ELR (cell line): Measurements from ENCODE around the gene CBLB.

Source experiments
- DNase-seq: peaks from one replicate; pipeline ENCODE4 v3.0.0-alpha.2; 2015; ENCODE audit warnings: low read depth

The CBLB gene

GRCh38 chr3:105616374-105617121 is 252.3 kb downstream of the CBLB start:
- DNase-seq, result no peak

GRCh38 chr3:105615814-105616213 is 253.0 kb downstream of the CBLB start:
- no peak for DNase-seq

- DNase-seq, result no peak
Observed at GRCh38 chr3:105614288-105615030, 254.4 kb downstream of the CBLB start.

GRCh38 chr3:105613120-105613519 is 255.7 kb downstream of the CBLB start:
- DNase-seq, result no peak

DNA sequence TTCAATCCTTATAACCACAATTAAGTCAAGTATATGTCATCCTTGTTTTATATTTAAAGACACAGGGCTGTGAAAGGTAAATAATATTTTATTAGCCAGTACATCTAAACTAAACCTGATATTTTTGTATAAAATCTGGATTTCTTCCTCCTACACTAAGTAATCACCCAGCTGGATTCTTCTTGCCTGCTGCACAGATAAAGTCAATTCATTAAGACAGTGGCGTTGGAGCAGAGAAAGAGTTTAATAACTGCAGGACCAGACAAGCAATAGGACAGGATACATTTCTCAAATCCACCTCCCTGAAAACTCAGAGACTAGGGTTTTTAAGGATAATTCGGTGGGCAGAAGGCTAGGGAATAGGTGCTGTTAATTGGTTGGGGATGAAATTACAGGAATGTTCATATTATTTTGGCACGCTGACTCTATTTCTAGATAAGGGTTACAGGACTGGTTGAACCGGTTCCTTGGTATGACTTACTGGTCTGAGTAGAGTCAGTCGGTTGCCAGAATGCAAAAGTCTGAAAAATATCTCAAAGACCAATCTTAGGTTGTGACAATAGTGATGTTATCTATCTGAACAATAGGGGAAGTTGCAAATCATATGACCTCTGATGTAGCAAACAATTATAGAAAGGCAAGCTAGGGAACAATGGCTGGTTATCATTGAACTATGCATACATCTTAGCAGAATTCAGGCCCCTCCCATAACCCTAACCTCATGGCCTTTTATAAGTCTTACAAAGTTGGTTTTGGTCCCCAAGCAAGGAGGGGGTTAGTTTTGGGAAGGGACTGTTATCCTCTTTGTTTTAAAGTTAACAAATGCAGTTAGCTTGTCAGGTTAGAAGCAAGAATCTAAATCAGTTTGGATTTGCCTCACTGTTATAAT is 257.3 kb downstream of the CBLB start:
- DNase-seq, result no peak

GRCh38 chr3:105610473-105610872 is 258.3 kb downstream of the CBLB start:
- DNase-seq, result no peak

DNA sequence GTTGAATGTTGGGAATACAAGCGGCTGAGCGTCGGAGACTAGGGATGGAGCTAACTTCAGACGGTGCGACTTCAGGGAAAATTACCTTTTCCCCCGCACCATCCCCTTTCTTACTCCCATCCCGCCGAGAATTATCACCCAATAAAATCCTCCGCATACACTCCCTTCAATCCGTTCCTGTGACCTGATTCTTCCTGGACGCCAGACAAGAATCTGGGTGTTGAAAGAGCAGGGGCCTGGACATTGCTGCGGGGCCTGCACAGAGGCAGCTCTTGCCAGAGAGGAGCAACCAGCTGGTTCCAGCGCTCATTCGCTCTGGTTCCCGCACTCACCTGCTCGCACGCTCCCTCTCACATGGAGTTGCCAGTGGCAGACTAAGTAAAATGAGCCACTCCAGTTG is 260.2 kb downstream of the CBLB start:
- no peak for DNase-seq

- DNase-seq, result peak; percentile 45
Observed at GRCh38 chr3:105606016-105606415, 262.8 kb downstream of the CBLB start.
